Small intestine (tissue), 7 donors: Measurements from ENCODE around the gene POLRMT. TPM values are rescaled to one million over a fixed set of nuclear protein-coding genes. Genes with fewer than 3 reads are reported as not detected.

Experiments used
- DNase-seq, 2 donors: peaks; one replicate each; pipeline versions ENCODE4 v3.0.0 to v3.0.0-alpha.2; 2013
- FAIRE-seq: peaks from 2 replicates; lab custom pipeline; 2012; peaks lifted over from hg19 to GRCh38; lab: Jason Lieb, UNC
- H3K27ac ChIP-seq, 3 donors: one replicate each; pipeline ENCODE4 v1.5.1; 2013; ENCODE audit warnings: low read length in 2 of 3, mild to moderate bottlenecking in 2 of 3, control low read depth in 1 of 3, inconsistent platforms in 1 of 3, low read depth in 1 of 3, moderate library complexity in 1 of 3
- H3K27me3 ChIP-seq, 3 donors: one replicate each; pipeline ENCODE4 v1.6.1; 2013; ENCODE audit warnings: low read length in 3 of 3, inconsistent platforms in 1 of 3; ENCODE audit not compliant: control insufficient read depth in 3 of 3, insufficient read depth in 3 of 3
- H3K36me3 ChIP-seq, 3 donors: one replicate each; pipeline ENCODE4 v1.6.1; 2013; ENCODE audit warnings: low read length in 3 of 3, inconsistent platforms in 1 of 3, low read depth in 1 of 3, mild to moderate bottlenecking in 1 of 3, moderate library complexity in 1 of 3; ENCODE audit not compliant: control insufficient read depth in 3 of 3, insufficient read depth in 2 of 3
- H3K4me1 ChIP-seq, 3 donors: one replicate each; pipeline ENCODE4 v1.6.1; 2013; ENCODE audit warnings: low read length in 2 of 3, inconsistent platforms in 1 of 3, low read depth in 1 of 3, mild to moderate bottlenecking in 1 of 3, moderate library complexity in 1 of 3; ENCODE audit not compliant: control insufficient read depth in 3 of 3, insufficient read depth in 2 of 3
- H3K4me3 ChIP-seq, 3 donors: one replicate each; pipeline ENCODE4 v1.5.1; 2013; ENCODE audit warnings: low read length in 3 of 3, control low read depth in 1 of 3, inconsistent platforms in 1 of 3, low read depth in 1 of 3, mild to moderate bottlenecking in 1 of 3, moderate library complexity in 1 of 3
- H3K9me3 ChIP-seq, 2 donors: one replicate each; pipeline ENCODE4 v1.6.1; 2013; ENCODE audit warnings: low read depth in 1 of 2, low read length in 1 of 2; ENCODE audit not compliant: control insufficient read depth in 2 of 2, insufficient read depth in 1 of 2
- WGBS, 3 donors: extraction: QIAGEN DNeasy Blood & Tissue Kit; methylation state at CpG; one replicate each; pipeline ENCODE4 v1.1.7; 2013; 5-methylcytosine and 5-hydroxymethylcytosine counted together
- polyA plus RNA-seq, 4 donors: library from polyadenylated mRNA; stranded (reverse) in 3 of 4; unstranded in 1 of 4; fragments of 200-250 nt in 3 of 4; fragments of 120-200 nt in 1 of 4; gene quantifications; one replicate each; pipeline versions ENCODE4 v1.2.1 to v1.2.3, GENCODE V29; 2013
- donor health status: healthy with polysubstance abuse.
- donor health status: control.
- donor health status: control.
- donor health status: Bipolar disorder and iron deficiency.
- donor health status: healthy.

The POLRMT gene
- polyA plus RNA-seq, 4 donors, result 63.0 to 153 (median 86.8) TPM

- no peaks in the 10 kb centered on the region for H3K27me3 ChIP-seq
- H3K36me3 ChIP-seq, result peaks cover 10 to 68% (median 29%) of the 10 kb centered on the region in 3 donors
- FAIRE-seq (no peak), DNase-seq (no peak)
- WGBS, 3 donors, result 90 to 94% (median 91%) methylated on average over 47 to 62 of the region's 62 CpGs
- H3K4me3 ChIP-seq, result no peak overlapping the region
- H3K9me3 ChIP-seq, result no peaks in the 10 kb centered on the region
- H3K27ac ChIP-seq, result no peak overlapping the region
- no peaks in the 10 kb centered on the region for H3K4me1 ChIP-seq
These were observed 12.8 kb upstream of the POLRMT start for GRCh38 chr19:645912-646778.

- H3K4me3 ChIP-seq, result no peak overlapping the region
- no peak overlapping the region for H3K27ac ChIP-seq
- FAIRE-seq (no peak), DNase-seq (no peak)
- WGBS, 3 donors, result 79 to 84% (median 83%) methylated on average over 10 to 14 of the region's 14 CpGs
- peaks cover 0 to 1% (median 0%) of the 10 kb centered on the region in 3 donors for H3K4me1 ChIP-seq
- H3K36me3 ChIP-seq, result peaks cover 6 to 56% (median 25%) of the 10 kb centered on the region in 3 donors
- H3K27me3 ChIP-seq, result no peaks in the 10 kb centered on the region
- no peaks in the 10 kb centered on the region for H3K9me3 ChIP-seq
These were observed 11.5 kb upstream of the POLRMT start for GRCh38 chr19:644789-645188.

- Histone ChIP-seq H3K9me3 (no peaks in the 10 kb centered on the region), H3K4me1 (peaks cover under 1 to 1% (median under 1%) of the 10 kb centered on the region in 3 donors), H3K27ac (no peak overlapping the region), H3K4me3 (no peak overlapping the region), H3K27me3 (no peaks in the 10 kb centered on the region), H3K36me3 (peaks cover 6 to 53% (median 25%) of the 10 kb centered on the region in 3 donors)
- FAIRE-seq (no peak), DNase-seq (no peak)
- WGBS, 3 donors, result 72 to 81% (median 76%) methylated on average over 27 to 28 of the region's 28 CpGs
These were observed 11.0 kb upstream of the POLRMT start for GRCh38 chr19:644363-644762.

- Histone ChIP-seq H3K9me3 (no peaks in the 10 kb centered on the region), H3K36me3 (peaks cover 6 to 46% (median 20%) of the 10 kb centered on the region in 3 donors), H3K27ac (no peak overlapping the region), H3K4me3 (no peak overlapping the region), H3K4me1 (peaks cover 1 to 7% (median 6%) of the 10 kb centered on the region in 3 donors), H3K27me3 (peaks cover 0 to 6% (median 0%) of the 10 kb centered on the region in 3 donors)
- 85 to 92% (median 90%) methylated on average over 23 to 24 of the region's 24 CpGs for WGBS, 3 donors
- FAIRE-seq, result no peak
- DNase-seq, result no peak
These were observed 10.4 kb upstream of the POLRMT start for GRCh38 chr19:643736-644135.

- WGBS, 3 donors, result 85 to 86% (median 86%) methylated on average over 59 to 70 of the region's 70 CpGs
These were observed 9.7 kb upstream of the POLRMT start for GRCh38 chr19:642767-643727.

GRCh38 chr19:641702-642101 lies 8.4 kb upstream of the POLRMT start:
- Histone ChIP-seq H3K36me3 (peaks cover 0 to 27% (median 6%) of the 10 kb centered on the region in 3 donors), H3K27me3 (peaks cover 0 to 12% (median 0%) of the 10 kb centered on the region in 3 donors), H3K4me3 (peak overlapping the region in 1 of 3 donors; percentile 31), H3K27ac (no peak overlapping the region), H3K9me3 (no peaks in the 10 kb centered on the region), H3K4me1 (peaks cover 1 to 7% (median 6%) of the 10 kb centered on the region in 3 donors)
- peak in 1 of 2 donors; percentile 45 for DNase-seq
- FAIRE-seq, result no peak
- 41 to 82% (median 42%) methylated on average over 17 of the region's 17 CpGs for WGBS, 3 donors

More at GRCh38 chr19:642767-643727, 9.7 kb upstream of the POLRMT start:
- H3K36me3 ChIP-seq, result peaks cover 4 to 40% (median 17%) of the 10 kb centered on the region in 3 donors
- no peaks in the 10 kb centered on the region for H3K9me3 ChIP-seq
- no peak for DNase-seq
- peaks cover 0 to 12% (median 0%) of the 10 kb centered on the region in 3 donors for H3K27me3 ChIP-seq
- H3K4me3 ChIP-seq, result no peak overlapping the region
- no peak overlapping the region for H3K27ac ChIP-seq
- peaks cover 1 to 7% (median 6%) of the 10 kb centered on the region in 3 donors for H3K4me1 ChIP-seq
- no peak for FAIRE-seq

- FAIRE-seq, result no peak
- Histone ChIP-seq H3K9me3 (no peaks in the 10 kb centered on the region), H3K4me1 (peaks cover 1 to 7% (median 6%) of the 10 kb centered on the region in 3 donors), H3K36me3 (peaks cover 0 to 18% (median 0%) of the 10 kb centered on the region in 3 donors), H3K27me3 (peaks cover 0 to 12% (median 0%) of the 10 kb centered on the region in 3 donors), H3K27ac (no peak overlapping the region), H3K4me3 (no peak overlapping the region)
- 80 to 92% (median 87%) methylated on average over 26 to 31 of the region's 31 CpGs for WGBS, 3 donors
- no peak for DNase-seq
These were observed 7.4 kb upstream of the POLRMT start for GRCh38 chr19:640606-641189.
